ENCODE results near the gene FICD.
A peak's percentile ranks its signal among the peaks of the same experiment; 100 is the strongest.

Gene FICD

DNA sequence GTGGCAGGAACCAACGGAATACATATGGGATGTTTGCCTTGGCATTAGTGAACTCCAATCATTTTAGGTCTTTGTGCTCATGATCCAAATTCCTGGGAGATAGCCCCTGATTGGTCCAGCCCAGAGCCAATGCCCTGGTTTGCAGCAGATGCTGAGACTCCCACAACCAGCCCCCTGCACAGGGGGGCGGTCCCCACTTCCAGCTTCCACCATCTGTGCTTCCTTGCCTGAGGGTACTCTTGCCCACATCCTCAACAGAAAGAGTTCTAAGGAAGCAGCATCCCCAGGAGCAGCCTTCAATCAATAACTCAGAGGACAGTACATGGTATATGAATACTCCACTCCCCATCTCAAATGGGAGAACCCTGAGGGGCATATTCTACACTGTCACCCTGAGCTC lies 39.7 kb upstream of the FICD start:
- TF ChIP-seq ZNF384 (IDR thresholded peaks at IDR 0.05) = no peak
- TF ChIP-seq ARNT (IDR thresholded peaks at IDR 0.05) = no peak
- TF ChIP-seq BHLHE40 (IDR thresholded peaks at IDR 0.05; ENCODE audit: borderline replicate concordance) = no peak
- no peak for TF ChIP-seq FOXA1 (IDR thresholded peaks at IDR 0.05)
- no peak for TF ChIP-seq FOXK2 (IDR thresholded peaks at IDR 0.05)
- no peak for TF ChIP-seq HDGF (IDR thresholded peaks at IDR 0.05; ENCODE audit: borderline replicate concordance)
- no peak for TF ChIP-seq LEF1 (IDR thresholded peaks at IDR 0.05; ENCODE audit: borderline replicate concordance)
- TF ChIP-seq CTBP1 (IDR thresholded peaks at IDR 0.05; ENCODE audit: borderline replicate concordance) = no peak
- no peak for TF ChIP-seq SP1 (IDR thresholded peaks at IDR 0.05)
- TF ChIP-seq NFRKB (IDR thresholded peaks at IDR 0.05) = no peak
- no peak for TF ChIP-seq ELF4 (IDR thresholded peaks at IDR 0.05)
- DNase-seq (ENCODE audit: extremely low spot score) = no peak
- CTCF ChIA-PET = no interaction called here
- POLR2A ChIA-PET = no interaction called here

DNA sequence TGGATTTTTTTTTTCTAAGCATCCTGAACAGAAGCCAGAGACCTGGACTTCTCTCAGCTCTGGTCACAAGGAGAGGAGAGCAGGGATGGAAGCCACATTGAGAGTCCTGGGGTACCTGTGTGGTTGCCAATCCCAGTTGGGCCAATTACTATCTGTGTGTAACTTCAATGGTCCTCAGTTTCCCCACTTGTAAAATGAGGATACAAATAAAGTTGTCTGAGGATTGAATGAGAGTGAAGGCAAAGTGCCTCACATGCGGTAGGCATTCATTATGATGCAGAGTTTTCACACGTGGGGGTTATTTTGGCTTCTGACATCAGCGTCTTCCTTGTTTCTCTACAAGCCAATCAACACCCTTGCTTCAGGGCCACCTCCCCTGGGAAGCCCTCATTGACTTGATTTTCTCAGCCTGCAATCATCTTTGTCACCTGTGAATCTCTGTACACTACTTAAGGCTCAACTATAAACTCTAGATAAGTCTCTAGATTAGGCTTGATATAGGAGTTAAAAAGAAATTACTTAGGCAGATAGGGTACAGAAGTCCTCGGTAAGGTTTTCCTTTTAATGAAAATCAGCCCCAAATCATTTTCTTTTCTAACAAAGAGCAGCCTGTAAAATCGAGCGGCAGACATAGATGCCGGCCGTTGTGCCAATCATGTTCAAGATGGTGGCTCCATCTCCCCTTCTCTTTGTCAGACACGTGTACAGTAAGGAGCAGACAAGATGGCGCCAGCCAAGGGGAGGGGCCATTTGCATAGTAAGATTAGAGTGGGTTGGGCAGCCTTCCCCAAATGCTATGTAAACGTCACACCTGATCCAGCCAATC lies 37.8 kb upstream of the FICD start:
- CTCF ChIA-PET = no interaction called here
- no peak for TF ChIP-seq ELF4 (IDR thresholded peaks at IDR 0.05)
- TF ChIP-seq HDGF (IDR thresholded peaks at IDR 0.05; ENCODE audit: borderline replicate concordance) = no peak
- no peak for TF ChIP-seq SUZ12 (IDR thresholded peaks at IDR 0.05)
- no peak for TF ChIP-seq TARDBP (IDR thresholded peaks at IDR 0.05)
- TF ChIP-seq BHLHE40 (IDR thresholded peaks at IDR 0.05; ENCODE audit: borderline replicate concordance) = no peak
- no peak for TF ChIP-seq L3MBTL2 (conservative IDR thresholded peaks at IDR 0.05)
- no peak for TF ChIP-seq LEF1 (IDR thresholded peaks at IDR 0.05; ENCODE audit: borderline replicate concordance)
- no peak for TF ChIP-seq ARNT (IDR thresholded peaks at IDR 0.05)
- TF ChIP-seq NFRKB (IDR thresholded peaks at IDR 0.05) = no peak
- TF ChIP-seq FOXK2 (IDR thresholded peaks at IDR 0.05) = no peak
- TF ChIP-seq SP1 (IDR thresholded peaks at IDR 0.05) = no peak
- no peak for TF ChIP-seq CTBP1 (IDR thresholded peaks at IDR 0.05; ENCODE audit: borderline replicate concordance)
- no peak for DNase-seq (ENCODE audit: extremely low spot score)

DNA sequence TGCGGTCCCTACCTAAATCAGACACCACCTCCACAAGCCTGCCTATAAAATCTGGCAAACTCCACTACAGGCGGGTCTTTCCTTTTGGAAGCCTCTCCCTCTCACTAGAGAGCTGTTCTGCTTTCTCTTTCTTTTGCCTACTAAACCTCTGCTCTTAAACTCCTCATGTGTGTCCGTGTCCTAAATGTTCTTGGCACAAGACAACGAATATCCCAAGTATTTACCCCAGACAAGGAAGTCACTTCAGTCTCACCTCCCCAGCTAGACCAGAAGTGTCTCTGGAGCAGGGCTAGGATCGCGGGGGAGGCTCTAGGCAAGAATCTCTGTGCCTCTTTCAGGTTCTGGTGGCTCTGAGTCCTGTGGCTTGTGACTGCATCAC lies 37.2 kb upstream of the FICD start:
- DNase-seq (ENCODE audit: extremely low spot score) = no peak
- TF ChIP-seq ELF4 (IDR thresholded peaks at IDR 0.05) (no peak), CTBP1 (IDR thresholded peaks at IDR 0.05; ENCODE audit: borderline replicate concordance) (no peak), FOXA1 (IDR thresholded peaks at IDR 0.05) (no peak), L3MBTL2 (conservative IDR thresholded peaks at IDR 0.05) (no peak), LEF1 (IDR thresholded peaks at IDR 0.05; ENCODE audit: borderline replicate concordance) (no peak), BHLHE40 (IDR thresholded peaks at IDR 0.05; ENCODE audit: borderline replicate concordance) (no peak), PKNOX1 (IDR thresholded peaks at IDR 0.05) (no peak)
- CTCF ChIA-PET = no interaction called here
- POLR2A ChIA-PET = no interaction called here

More for the DNA sequence above, 37.8 kb upstream of the FICD start:
- POLR2A ChIA-PET = no interaction called here

DNA sequence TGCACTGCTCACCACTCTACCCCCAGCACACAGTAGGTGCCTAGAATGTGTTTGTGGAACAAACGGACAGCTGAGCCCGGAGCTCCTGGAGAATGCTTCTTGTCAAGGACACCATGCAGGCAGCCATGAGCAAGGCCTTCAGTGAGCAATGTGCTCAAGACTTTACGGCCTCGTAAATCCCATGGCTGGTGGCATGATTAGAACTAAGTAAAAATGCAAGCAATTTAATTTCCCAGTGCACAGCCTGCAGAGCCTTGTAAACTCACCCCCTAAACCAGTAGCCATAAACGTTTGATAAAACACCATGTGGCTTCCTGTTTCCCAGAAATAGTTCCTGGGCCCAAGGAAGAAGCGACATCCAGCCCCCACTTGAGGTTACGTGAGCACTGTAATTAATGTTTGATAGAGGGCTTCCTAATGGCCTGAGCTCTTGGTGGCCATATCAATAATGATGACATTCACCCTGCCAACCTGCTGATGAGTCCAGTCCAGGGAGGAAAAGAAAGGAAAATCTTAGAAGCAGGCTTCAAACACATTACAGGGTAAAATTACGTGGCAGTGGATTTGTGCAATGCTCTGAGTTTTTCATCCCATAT lies 36.4 kb upstream of the FICD start:
- ChIA-PET CTCF (interaction anchor here (0.6 kb wide), 1 partner anchor 415 kb away, joined by 3 read pairs; no protein-coding TSS in a partner anchor), POLR2A (no interaction called here)
- peak; percentile 25 for DNase-seq (ENCODE audit: extremely low spot score)
- no peak for TF ChIP-seq LEF1 (IDR thresholded peaks at IDR 0.05; ENCODE audit: borderline replicate concordance)
- TF ChIP-seq SP1 (IDR thresholded peaks at IDR 0.05) = no peak
- TF ChIP-seq ARNT (IDR thresholded peaks at IDR 0.05) = no peak
- TF ChIP-seq PKNOX1 (IDR thresholded peaks at IDR 0.05) = 0 out of 2 replicates have a peak, but pooled peaks have one; percentile 23

DNA sequence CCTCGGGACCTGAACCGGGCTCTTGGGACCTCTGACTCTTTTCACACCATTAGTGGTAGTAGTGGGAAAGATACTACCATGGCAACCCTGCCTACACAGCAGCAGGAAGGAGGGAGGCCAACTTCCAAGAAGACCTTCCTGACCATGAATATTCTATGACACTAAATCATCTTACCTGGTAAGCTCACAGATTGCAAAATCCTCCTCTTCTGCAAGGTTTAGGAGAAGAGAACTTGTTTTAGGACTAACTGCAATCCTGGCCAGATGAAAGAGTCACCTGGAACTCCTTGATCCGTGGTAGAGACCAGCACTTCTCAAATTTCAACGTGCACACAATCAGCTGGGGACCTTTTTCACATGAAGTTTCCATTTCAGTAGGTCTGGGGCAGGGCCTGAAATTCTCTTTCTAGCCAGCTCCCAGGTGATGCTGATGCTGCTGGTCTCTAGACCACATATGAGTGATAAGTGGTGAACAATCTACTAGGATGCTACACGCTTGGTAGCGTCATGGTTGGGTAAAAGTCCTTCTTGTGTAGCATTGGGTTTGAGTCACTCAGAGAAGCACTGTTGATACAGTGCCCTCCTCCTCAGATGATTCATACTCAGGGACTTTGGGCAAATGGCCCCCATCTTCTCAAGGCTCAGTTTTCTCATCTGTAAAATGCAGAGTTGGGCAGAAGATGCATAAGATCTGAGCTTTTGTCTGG lies 35.6 kb upstream of the FICD start:
- ChIA-PET CTCF (interaction anchor here (0.6 kb wide), 1 partner anchor 416 kb away, joined by 3 read pairs; no protein-coding TSS in a partner anchor), POLR2A (no interaction called here)
- DNase-seq (ENCODE audit: extremely low spot score) = no peak

More for the DNA sequence above, 35.6 kb upstream of the FICD start:
- TF ChIP-seq FOXA1 (IDR thresholded peaks at IDR 0.05) = no peak
- no peak for TF ChIP-seq FOXK2 (IDR thresholded peaks at IDR 0.05)
- TF ChIP-seq L3MBTL2 (conservative IDR thresholded peaks at IDR 0.05) = no peak
- TF ChIP-seq BHLHE40 (IDR thresholded peaks at IDR 0.05; ENCODE audit: borderline replicate concordance) = no peak
- TF ChIP-seq SUZ12 (IDR thresholded peaks at IDR 0.05) = no peak
- no peak for TF ChIP-seq SP1 (IDR thresholded peaks at IDR 0.05)
- no peak for TF ChIP-seq NFRKB (IDR thresholded peaks at IDR 0.05)
- TF ChIP-seq TARDBP (IDR thresholded peaks at IDR 0.05) = no peak
- TF ChIP-seq FOXM1 (IDR thresholded peaks at IDR 0.05; ENCODE audit: borderline replicate concordance) = no peak
- TF ChIP-seq CTBP1 (IDR thresholded peaks at IDR 0.05; ENCODE audit: borderline replicate concordance) = no peak
- no peak for TF ChIP-seq HDGF (IDR thresholded peaks at IDR 0.05; ENCODE audit: borderline replicate concordance)
- TF ChIP-seq PKNOX1 (IDR thresholded peaks at IDR 0.05) = no peak
- no peak for TF ChIP-seq ELF4 (IDR thresholded peaks at IDR 0.05)
- no peak for TF ChIP-seq LEF1 (IDR thresholded peaks at IDR 0.05; ENCODE audit: borderline replicate concordance)
- no peak for TF ChIP-seq ARNT (IDR thresholded peaks at IDR 0.05)
- no peak for TF ChIP-seq ZNF384 (IDR thresholded peaks at IDR 0.05)
